IMR-90 (cell line): ENCODE results near the gene PLCH2. TPM values are rescaled to one million over a fixed set of nuclear protein-coding genes. Genes with fewer than 3 reads are reported as not detected.

Experiments
- ATAC-seq: fragments of 200-7000 bp; cut with Tn5 transposase; 2 replicates; pipeline ENCODE4 v1.9.1; 2020; ENCODE audit warnings: low read depth, mild to moderate bottlenecking, moderate library complexity
- BruUV-seq: library from RNA; stranded (reverse); fragments of 400-500 nt; replicated peaks from 2 replicates; lab custom pipeline; 2021; lab: Mats Ljungman, UMichigan
- CTCF ChIA-PET: fragments of 300-600 bp; formaldehyde crosslinking; extraction: SDS; loops from one replicate; lab custom pipeline; 2021; ENCODE audit warnings: antibody characterized with exemption; lab: Yijun Ruan, JAX
- POLR2A ChIA-PET: fragments of 300-600 bp; sonication (Branson Sonifier 250); formaldehyde crosslinking; loops from one replicate; lab custom pipeline; 2022; ENCODE audit warnings: antibody characterized with exemption; ENCODE audit not compliant: unreplicated experiment; lab: Charles Lee
- DNase-seq: peaks from one replicate; pipeline ENCODE4 v3.0.0; 2013
- H2AFZ ChIP-seq: replicated peaks from 2 replicates; pipeline ENCODE3; 2013; ENCODE audit warnings: low read length, mild to moderate bottlenecking; ENCODE audit not compliant: poor library complexity
- H2AK5ac ChIP-seq: 2 replicates; pipeline ENCODE4 v1.6.1; 2013; ENCODE audit warnings: low read depth, low read length, inconsistent platforms
- H2AK9ac ChIP-seq: replicated peaks from 2 replicates; pipeline ENCODE3; 2013; ENCODE audit warnings: mild to moderate bottlenecking, low read depth, low read length, moderate library complexity; ENCODE audit not compliant: poor library complexity
- H2BK120ac ChIP-seq: 2 replicates; pipeline ENCODE4 v1.6.1; 2013; ENCODE audit warnings: low read depth, low read length, inconsistent platforms
- H2BK15ac ChIP-seq: 3 replicates; pipeline ENCODE4 v1.6.1; 2013; ENCODE audit warnings: low read depth, low read length, inconsistent platforms
- H2BK20ac ChIP-seq: 2 replicates; pipeline ENCODE4 v1.6.1; 2013; ENCODE audit warnings: low read depth, mild to moderate bottlenecking, inconsistent platforms, low read length, moderate library complexity
- H2BK5ac ChIP-seq: 2 replicates; pipeline ENCODE4 v1.6.1; 2013; ENCODE audit warnings: mild to moderate bottlenecking, low read depth, low read length, inconsistent platforms; ENCODE audit not compliant: poor library complexity, severe bottlenecking
- H3K14ac ChIP-seq: replicated peaks from 2 replicates; pipeline ENCODE4 v1.6.1; 2013; ENCODE audit warnings: low read depth, low read length, inconsistent platforms
- H3K18ac ChIP-seq: 2 replicates; pipeline ENCODE4 v1.6.1; 2013; ENCODE audit warnings: low read depth, low read length, control low read depth
- H3K23ac ChIP-seq: 2 replicates; pipeline ENCODE4 v1.6.1; 2013; ENCODE audit warnings: low read depth, low read length, inconsistent platforms
- H3K27ac ChIP-seq: 2 replicates; pipeline ENCODE4 v1.5.1; 2013; ENCODE audit warnings: mild to moderate bottlenecking, control low read depth, low read length; ENCODE audit not compliant: insufficient read depth
- H3K27me3 ChIP-seq: 2 replicates; pipeline ENCODE4 v1.6.1; 2013; ENCODE audit warnings: low read length; ENCODE audit not compliant: control insufficient read depth, insufficient read depth
- H3K36me3 ChIP-seq: 2 replicates; pipeline ENCODE4 v1.6.1; 2013; ENCODE audit warnings: low read length, mixed read lengths; ENCODE audit not compliant: control insufficient read depth, insufficient read depth
- H3K4ac ChIP-seq: 2 replicates; pipeline ENCODE4 v1.6.1; 2013; ENCODE audit warnings: low read depth, low read length, inconsistent platforms
- H3K4me1 ChIP-seq: 2 replicates; pipeline ENCODE4 v1.6.1; 2013; ENCODE audit warnings: low read length, mixed read lengths; ENCODE audit not compliant: control insufficient read depth, insufficient read depth
- H3K4me2 ChIP-seq: 2 replicates; pipeline ENCODE4 v1.6.1; 2013; ENCODE audit warnings: low read depth, mild to moderate bottlenecking, control low read depth, low read length, moderate library complexity
- H3K4me3 ChIP-seq: 2 replicates; pipeline ENCODE4 v1.5.1; 2013; ENCODE audit warnings: low read depth, mild to moderate bottlenecking, control low read depth, low read length, moderate library complexity; ENCODE audit not compliant: insufficient read depth
- H3K56ac ChIP-seq: 2 replicates; pipeline ENCODE4 v1.6.1; 2013; ENCODE audit warnings: low read length, inconsistent platforms; ENCODE audit not compliant: insufficient read depth; ENCODE audit errors: extremely low read depth
- H3K79me1 ChIP-seq, 2 experiments: 2 replicates each; pipeline ENCODE4 v1.6.1; 2013; ENCODE audit warnings: low read length in 2 of 2, inconsistent platforms in 1 of 2, low read depth in 1 of 2
- H3K9ac ChIP-seq: 2 replicates; pipeline ENCODE4 v1.6.1; 2013; ENCODE audit warnings: low read depth, low read length, control low read depth
- H3K9me1 ChIP-seq: 2 replicates; pipeline ENCODE4 v1.6.1; 2013; ENCODE audit warnings: low read length, inconsistent platforms; ENCODE audit not compliant: insufficient read depth
- H3K9me3 ChIP-seq: 2 replicates; pipeline ENCODE4 v1.6.1; 2013; ENCODE audit warnings: low read length; ENCODE audit not compliant: control insufficient read depth, insufficient read depth
- H4K20me1 ChIP-seq: 2 replicates; pipeline ENCODE4 v1.6.1; 2013; ENCODE audit warnings: low read length, inconsistent platforms; ENCODE audit not compliant: insufficient read depth
- H4K5ac ChIP-seq: 2 replicates; pipeline ENCODE4 v1.6.1; 2013; ENCODE audit warnings: mild to moderate bottlenecking, low read depth, low read length, control low read depth
- H4K8ac ChIP-seq, 2 experiments: 2 replicates each; pipeline ENCODE4 v1.6.1; 2013; ENCODE audit warnings: low read depth in 2 of 2, low read length in 2 of 2, control low read depth in 1 of 2, inconsistent platforms in 1 of 2
- H4K91ac ChIP-seq: 2 replicates; pipeline ENCODE4 v1.6.1; 2013; ENCODE audit warnings: low read depth, low read length, inconsistent platforms; ENCODE audit not compliant: insufficient read depth
- CEBPB ChIP-seq: IDR thresholded peaks from 2 replicates; pipeline ENCODE4 v1.6.1; 2012; ENCODE audit warnings: low read depth, low read length, improper control_type of control experiment
- CHD1 ChIP-seq: IDR thresholded peaks from 2 replicates; pipeline ENCODE4 v1.6.1; 2012; ENCODE audit warnings: low read depth, low read length, improper control_type of control experiment
- MAZ ChIP-seq: IDR thresholded peaks from 2 replicates; pipeline ENCODE4 v1.6.1; 2012; ENCODE audit warnings: low read depth, mild to moderate bottlenecking, low read length, improper control_type of control experiment, moderate library complexity, borderline replicate concordance
- POLR2A ChIP-seq: IDR thresholded peaks from 2 replicates; pipeline ENCODE4 v1.6.1; 2012; ENCODE audit warnings: mild to moderate bottlenecking, low read depth, low read length
- RAD21 ChIP-seq: IDR thresholded peaks from 2 replicates; pipeline ENCODE4 v1.6.1; 2012; ENCODE audit warnings: low read length, improper control_type of control experiment
- RFX5 ChIP-seq: IDR thresholded peaks from 2 replicates; pipeline ENCODE4 v1.8.0; 2012; ENCODE audit warnings: low read depth, mild to moderate bottlenecking, low read length, moderate library complexity
- WGBS, 2 experiments: methylation state at CpG; one replicate each; pipeline versions ENCODE4 v1.1.5 to v1.1.7; 2013; ENCODE audit warnings: missing lambda C conversion rate in 2 of 2; ENCODE audit not compliant: insufficient read length in 1 of 2; ENCODE audit errors: extremely low coverage in 2 of 2; 5-methylcytosine and 5-hydroxymethylcytosine counted together
- dilution Hi-C: fragments of 300-500 bp; cut with HindIII; formaldehyde crosslinking; loops from one replicate; pipeline ENCODE4 v1.14.3; 2018; ENCODE audit warnings: low sequenced_read_pairs; ENCODE audit not compliant: unreplicated experiment
- in situ Hi-C: fragments of 300-500 bp; cut with MboI; formaldehyde crosslinking; loops from 3 replicates; pipeline ENCODE4 v1.14.3; 2019; ENCODE audit warnings: low sequenced_read_pairs, inconsistent platforms, mixed read lengths
- intact Hi-C: fragments of 100-400 bp; cut with micrococcal nuclease; formaldehyde crosslinking; loops from 2 replicates; pipeline ENCODE4 v1.10.0; 2022
- polyA plus RNA-seq, 3 experiments: library from polyadenylated mRNA; depleted of rRNA; stranded (reverse); fragments of >200 nt; gene quantifications; 2 replicates each; pipeline ENCODE4 v1.2.3, GENCODE V29; 2012; ENCODE audit warnings: low replicate concordance in 1 of 3
- total RNA-seq: library from RNA; depleted of rRNA; stranded (reverse); fragments of >200 nt; gene quantifications from 2 replicates; pipeline ENCODE4 v1.2.3, GENCODE V29; 2012
- TF ChIP-seq, protein P1 (sequence below): fragments of 150-350 bp; IDR thresholded peaks from 2 replicates; pipeline ENCODE4 v1.6.1; 2016; ENCODE audit warnings: low read depth, mild to moderate bottlenecking, low read length, moderate library complexity, borderline replicate concordance

Gene PLCH2
- total and polyA plus RNA-seq, 2 of the 4 experiments (the other 2 are of a cell fraction) = 0.18 to 1.9 TPM

DNA sequence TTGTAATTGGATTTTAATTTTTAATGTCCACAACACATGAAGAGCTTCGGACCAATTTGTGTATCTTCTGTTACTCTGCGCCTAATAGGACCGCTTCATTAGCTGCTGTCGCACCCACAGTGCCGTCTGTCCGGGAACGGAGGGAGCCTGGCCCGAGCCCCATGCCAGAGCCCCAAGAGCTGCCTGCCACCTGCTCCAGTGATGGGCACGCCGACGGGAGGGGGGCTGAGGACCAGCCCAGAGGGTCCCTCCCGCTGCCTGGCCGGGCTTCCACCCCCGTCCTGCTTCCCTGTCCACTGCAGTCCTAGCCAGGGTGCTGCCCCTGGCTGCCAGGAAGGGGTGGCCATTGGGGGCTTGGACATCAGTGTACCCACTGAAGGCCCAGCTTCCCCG is 30.3 kb upstream of the PLCH2 start:
- TF ChIP-seq RFX5 (no peak), CHD1 (no peak), RAD21 (no peak), MAZ (no peak), CEBPB (no peak), POLR2A (no peak)
- TF ChIP-seq, protein P1, sequence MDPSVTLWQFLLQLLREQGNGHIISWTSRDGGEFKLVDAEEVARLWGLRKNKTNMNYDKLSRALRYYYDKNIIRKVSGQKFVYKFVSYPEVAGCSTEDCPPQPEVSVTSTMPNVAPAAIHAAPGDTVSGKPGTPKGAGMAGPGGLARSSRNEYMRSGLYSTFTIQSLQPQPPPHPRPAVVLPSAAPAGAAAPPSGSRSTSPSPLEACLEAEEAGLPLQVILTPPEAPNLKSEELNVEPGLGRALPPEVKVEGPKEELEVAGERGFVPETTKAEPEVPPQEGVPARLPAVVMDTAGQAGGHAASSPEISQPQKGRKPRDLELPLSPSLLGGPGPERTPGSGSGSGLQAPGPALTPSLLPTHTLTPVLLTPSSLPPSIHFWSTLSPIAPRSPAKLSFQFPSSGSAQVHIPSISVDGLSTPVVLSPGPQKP = no peak
- Histone ChIP-seq H2AK5ac (no peak overlapping the region), H3K9me3 (no peaks in the 10 kb centered on the region), H3K4me2 (no peak overlapping the region), H4K20me1 (no peaks in the 10 kb centered on the region), H3K9ac (no peak overlapping the region), H3K4me1 (peaks cover 4% of the 10 kb centered on the region), H3K27me3 (peaks cover 35% of the 10 kb centered on the region), H4K8ac (no peak overlapping the region), H3K18ac (no peak overlapping the region), H3K23ac (no peak overlapping the region), H2BK20ac (no peak overlapping the region), H3K4ac (no peak overlapping the region), H4K91ac (no peak overlapping the region), H3K56ac (no peak overlapping the region), H2BK5ac (no peak overlapping the region), H3K79me1 (no peaks in the 10 kb centered on the region), H2BK15ac (no peak overlapping the region), H3K14ac (no peak overlapping the region), H4K5ac (no peak overlapping the region), H3K4me3 (no peak overlapping the region), H3K36me3 (no peaks in the 10 kb centered on the region), H3K9me1 (peaks cover 4% of the 10 kb centered on the region; the same call in 1 of the 2 replicates), H2BK120ac (0 out of 2 replicates have a peak overlapping the region, but pooled peaks have one; percentile 8), H2AK9ac (peak overlapping the region; percentile 89), H2AFZ (peak overlapping the region; percentile 41), H3K27ac (no peak overlapping the region)
- intact Hi-C loops = no loop called here
- WGBS, 2 experiments = 90% methylated on average over 5 of the region's 15 CpGs; no CpG with 5 or more reads in 1 of the 2 experiments
- dilution Hi-C loops = no loop called here
- POLR2A ChIA-PET = no interaction called here
- DNase-seq (no peak), ATAC-seq (no peak)
- no TSS peak for BruUV-seq
- CTCF ChIA-PET = no interaction called here
- in situ Hi-C loops = loop anchor here (25.0 kb wide), 1 partner anchor 616 kb away; the partner anchor contains the start of gene PRDM16
